Osteoblast (primary cell): ENCODE results near the gene GEMIN2. TPM values are rescaled to one million over a fixed set of nuclear protein-coding genes. Genes with fewer than 3 reads are reported as not detected.
"Not testable (repeated sequence)": the region's sequence is repeated elsewhere in the genome, so short reads cannot be mapped to it uniquely, and the experiment has no call there.

Source experiments
- DNase-seq: peaks from one replicate; pipeline ENCODE4 v3.0.0; 2011; ENCODE audit warnings: low spot score, mixed read lengths; ENCODE audit not compliant: insufficient read length; ENCODE audit errors: missing footprints
- H2AFZ ChIP-seq: 2 replicates; pipeline ENCODE4 v1.6.0; 2011; ENCODE audit warnings: mild to moderate bottlenecking, low read length
- H3K27ac ChIP-seq: 2 replicates; pipeline ENCODE4 v1.5.1; 2011; ENCODE audit warnings: mild to moderate bottlenecking, low read depth, low read length, moderate library complexity
- H3K27me3 ChIP-seq: 2 replicates; pipeline ENCODE4 v1.6.0; 2012; ENCODE audit warnings: mild to moderate bottlenecking, control low read depth, inconsistent platforms, low read length, moderate library complexity; ENCODE audit not compliant: insufficient read depth
- H3K36me3 ChIP-seq: 2 replicates; pipeline ENCODE4 v1.5.1; 2011; ENCODE audit warnings: mild to moderate bottlenecking, low read length, control low read depth, moderate library complexity; ENCODE audit not compliant: insufficient read depth
- H3K4me1 ChIP-seq: 2 replicates; pipeline ENCODE4 v1.5.1; 2011; ENCODE audit warnings: mild to moderate bottlenecking, low read length, control low read depth, moderate library complexity; ENCODE audit not compliant: insufficient read depth
- H3K4me2 ChIP-seq: 2 replicates; pipeline ENCODE4 v1.6.0; 2011; ENCODE audit warnings: mild to moderate bottlenecking, low read length; ENCODE audit not compliant: insufficient read depth
- H3K4me3 ChIP-seq: fragments of 200-600 bp; sonication (generic); 3 replicates; pipeline ENCODE4 v1.5.1; 2012; ENCODE audit warnings: mild to moderate bottlenecking, low read length, inconsistent platforms; ENCODE audit not compliant: insufficient read depth
- H3K79me2 ChIP-seq: 2 replicates; pipeline ENCODE4 v1.6.0; 2012; ENCODE audit warnings: mild to moderate bottlenecking, low read length, control low read depth, inconsistent platforms; ENCODE audit not compliant: insufficient read depth
- H3K9me3 ChIP-seq: 2 replicates; pipeline ENCODE4 v1.5.1; 2011; ENCODE audit warnings: low read depth, low read length, control low read depth
- H4K20me1 ChIP-seq: 2 replicates; pipeline ENCODE4 v1.6.0; 2012; ENCODE audit warnings: mild to moderate bottlenecking, low read length, control low read depth; ENCODE audit not compliant: insufficient read depth
- CTCF ChIP-seq: IDR thresholded peaks from 2 replicates; pipeline ENCODE4 v1.5.1; 2011; ENCODE audit warnings: mild to moderate bottlenecking, low read depth, low read length, moderate library complexity; ENCODE audit errors: extremely low read depth
- total RNA-seq: library from RNA; depleted of rRNA; stranded (reverse); fragments of >200 nt; gene quantifications from 2 replicates; pipeline ENCODE4 v1.2.3, GENCODE V29; 2012

Gene GEMIN2
- total RNA-seq, 1 donor: 24.2 TPM

- no peaks in the 10 kb centered on the region for H3K27me3 ChIP-seq
- H3K4me1 ChIP-seq: no peaks in the 10 kb centered on the region
- H3K27ac ChIP-seq: peak overlapping the region; percentile 26
- H3K36me3 ChIP-seq: peaks cover 50% of the 10 kb centered on the region
- no peaks in the 10 kb centered on the region for H4K20me1 ChIP-seq
- H2AFZ ChIP-seq: no peak overlapping the region
- DNase-seq: no peak
- no peak overlapping the region for H3K4me2 ChIP-seq
- H3K79me2 ChIP-seq: no peaks in the 10 kb centered on the region
- H3K4me3 ChIP-seq: no peak overlapping the region
- no peak for TF ChIP-seq CTCF
- no peaks in the 10 kb centered on the region for H3K9me3 ChIP-seq
These were observed 8.4 kb downstream of the GEMIN2 start for GRCh38 chr14:39122330-39123138.

- H3K4me1 ChIP-seq, H3K27me3 ChIP-seq, DNase-seq, H3K4me2 ChIP-seq, H3K79me2 ChIP-seq, H2AFZ ChIP-seq, H3K4me3 ChIP-seq, H3K27ac ChIP-seq, H3K9me3 ChIP-seq, H4K20me1 ChIP-seq: not testable (repeated sequence)
- H3K36me3 ChIP-seq: peaks cover 32% of the 10 kb centered on the region
These were observed 23.7 kb downstream of the GEMIN2 start for GRCh38 chr14:39137835-39138234.

GRCh38 chr14:39138440-39138839, 24.3 kb downstream of the GEMIN2 start:
- no peak for TF ChIP-seq CTCF
- DNase-seq: no peak

GRCh38 chr14:39140170-39140569, 26.0 kb downstream of the GEMIN2 start:
- Histone ChIP-seq H2AFZ (no peak overlapping the region), H3K4me3 (no peak overlapping the region), H3K9me3 (no peaks in the 10 kb centered on the region), H3K27ac (no peak overlapping the region), H3K4me2 (no peak overlapping the region), H3K79me2 (no peaks in the 10 kb centered on the region), H3K4me1 (no peaks in the 10 kb centered on the region), H4K20me1 (no peaks in the 10 kb centered on the region), H3K27me3 (no peaks in the 10 kb centered on the region), H3K36me3 (peaks cover 25% of the 10 kb centered on the region)
- no peak for DNase-seq
- TF ChIP-seq CTCF: no peak

More at GRCh38 chr14:39138440-39138839, 24.3 kb downstream of the GEMIN2 start:
- H3K4me1 ChIP-seq: no peaks in the 10 kb centered on the region
- H2AFZ ChIP-seq: no peak overlapping the region
- no peaks in the 10 kb centered on the region for H3K79me2 ChIP-seq
- no peaks in the 10 kb centered on the region for H3K9me3 ChIP-seq
- H3K27ac ChIP-seq: no peak overlapping the region
- H3K27me3 ChIP-seq: no peaks in the 10 kb centered on the region
- no peaks in the 10 kb centered on the region for H4K20me1 ChIP-seq
- H3K36me3 ChIP-seq: peaks cover 32% of the 10 kb centered on the region
- H3K4me2 ChIP-seq: no peak overlapping the region
- H3K4me3 ChIP-seq: no peak overlapping the region

GRCh38 chr14:39141623-39142022, 27.5 kb downstream of the GEMIN2 start:
- H3K4me2 ChIP-seq, H3K4me1 ChIP-seq, H3K9me3 ChIP-seq, H2AFZ ChIP-seq, DNase-seq, H3K79me2 ChIP-seq, H4K20me1 ChIP-seq, H3K4me3 ChIP-seq, H3K27me3 ChIP-seq, H3K27ac ChIP-seq: not testable (repeated sequence)
- peaks cover 13% of the 10 kb centered on the region for H3K36me3 ChIP-seq

GRCh38 chr14:39143226-39143625, 29.1 kb downstream of the GEMIN2 start:
- not testable (repeated sequence) for H3K79me2 ChIP-seq, DNase-seq, H3K27me3 ChIP-seq, H3K4me2 ChIP-seq, H3K27ac ChIP-seq, H4K20me1 ChIP-seq, H3K4me1 ChIP-seq, H3K4me3 ChIP-seq, H3K36me3 ChIP-seq, H2AFZ ChIP-seq, H3K9me3 ChIP-seq
